HCT116 (cell line): ENCODE results near the gene IFRD2.

Experiments
- CEBPB ChIP-seq: IDR thresholded peaks from 2 replicates; pipeline ENCODE4 v1.6.1; 2012; ENCODE audit warnings: low read depth
- EZH2 ChIP-seq: fragments of 200-600 bp; sonication (generic); IDR thresholded peaks from 2 replicates; pipeline ENCODE4 v1.6.1; 2017; ENCODE audit warnings: antibody characterized with exemption, mixed run types
- EZH2phosphoT487 ChIP-seq: fragments of 200-600 bp; IDR thresholded peaks from 2 replicates; pipeline ENCODE4 v1.6.1; 2018; ENCODE audit warnings: antibody characterized with exemption, borderline replicate concordance
- FOSL1 ChIP-seq: IDR thresholded peaks from 2 replicates; pipeline ENCODE4 v1.6.1; 2012; ENCODE audit warnings: low read depth
- JUND ChIP-seq: IDR thresholded peaks from 2 replicates; pipeline ENCODE4 v1.6.1; 2012
- POLR2A ChIP-seq: IDR thresholded peaks from 2 replicates; pipeline ENCODE4 v1.7.0; 2011; ENCODE audit warnings: borderline replicate concordance; ENCODE audit not compliant: insufficient read depth, insufficient read length; ENCODE audit errors: extremely low read depth
- RAD21 ChIP-seq: IDR thresholded peaks from 2 replicates; pipeline ENCODE4 v1.6.1; 2012; ENCODE audit warnings: low read depth, mild to moderate bottlenecking
- YY1 ChIP-seq: IDR thresholded peaks from 2 replicates; pipeline ENCODE4 v1.6.1; 2011; ENCODE audit warnings: low read length, low read depth, moderate library complexity, mild to moderate bottlenecking; ENCODE audit not compliant: insufficient replicate concordance; ENCODE audit errors: extremely low read depth
- ZBTB33 ChIP-seq: IDR thresholded peaks from 2 replicates; pipeline ENCODE4 v1.6.1; 2011; ENCODE audit warnings: mild to moderate bottlenecking, low read length, moderate library complexity; ENCODE audit not compliant: insufficient replicate concordance; ENCODE audit errors: extremely low read depth
- ZNF274 ChIP-seq: fragments of 200-500 bp; sonication (Bioruptor generic); IDR thresholded peaks from 2 replicates; pipeline ENCODE4 v1.6.1; 2014; ENCODE audit warnings: mild to moderate bottlenecking, low read depth, low read length, inconsistent platforms
- TF ChIP-seq, protein P1 (sequence below), 3 experiments: fragments of 200-600 bp in 1 of 3; sonication (generic) in 1 of 3; IDR thresholded peaks in 2 of 3; conservative IDR thresholded peaks in 1 of 3; 2 replicates each; pipeline ENCODE4 v1.5.1; 2012 to 2017; ENCODE audit warnings: low read depth in 2 of 3, low read length in 2 of 3, antibody characterized with exemption in 1 of 3, borderline replicate concordance in 1 of 3, control low read depth in 1 of 3, mild to moderate bottlenecking in 1 of 3, mixed read lengths in 1 of 3, mixed run types in 1 of 3, moderate library complexity in 1 of 3; ENCODE audit not compliant: insufficient read depth in 1 of 3
- TF ChIP-seq, protein P2 (sequence below): IDR thresholded peaks from 2 replicates; pipeline ENCODE4 v1.6.1; 2012; ENCODE audit warnings: low read depth

GRCh38 chr3:50269977-50270413 is 22.2 kb downstream of the IFRD2 start:
- TF ChIP-seq, protein P1, sequence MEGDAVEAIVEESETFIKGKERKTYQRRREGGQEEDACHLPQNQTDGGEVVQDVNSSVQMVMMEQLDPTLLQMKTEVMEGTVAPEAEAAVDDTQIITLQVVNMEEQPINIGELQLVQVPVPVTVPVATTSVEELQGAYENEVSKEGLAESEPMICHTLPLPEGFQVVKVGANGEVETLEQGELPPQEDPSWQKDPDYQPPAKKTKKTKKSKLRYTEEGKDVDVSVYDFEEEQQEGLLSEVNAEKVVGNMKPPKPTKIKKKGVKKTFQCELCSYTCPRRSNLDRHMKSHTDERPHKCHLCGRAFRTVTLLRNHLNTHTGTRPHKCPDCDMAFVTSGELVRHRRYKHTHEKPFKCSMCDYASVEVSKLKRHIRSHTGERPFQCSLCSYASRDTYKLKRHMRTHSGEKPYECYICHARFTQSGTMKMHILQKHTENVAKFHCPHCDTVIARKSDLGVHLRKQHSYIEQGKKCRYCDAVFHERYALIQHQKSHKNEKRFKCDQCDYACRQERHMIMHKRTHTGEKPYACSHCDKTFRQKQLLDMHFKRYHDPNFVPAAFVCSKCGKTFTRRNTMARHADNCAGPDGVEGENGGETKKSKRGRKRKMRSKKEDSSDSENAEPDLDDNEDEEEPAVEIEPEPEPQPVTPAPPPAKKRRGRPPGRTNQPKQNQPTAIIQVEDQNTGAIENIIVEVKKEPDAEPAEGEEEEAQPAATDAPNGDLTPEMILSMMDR (IDR thresholded peaks at IDR 0.05 in 2 of 3, conservative IDR thresholded peaks at IDR 0.05 in 1 of 3; ENCODE audit: borderline replicate concordance in 1 of 3, insufficient read depth in 1 of 3, low read depth in 2 of 3, low read length in 2 of 3), result no peak
- TF ChIP-seq ZNF274 (no peak), ZBTB33 (no peak), POLR2A (no peak), EZH2phosphoT487 (no peak), CEBPB (no peak), YY1 (no peak), RAD21 (no peak), FOSL1 (no peak), EZH2 (no peak), JUND (no peak)
- TF ChIP-seq, protein P2, sequence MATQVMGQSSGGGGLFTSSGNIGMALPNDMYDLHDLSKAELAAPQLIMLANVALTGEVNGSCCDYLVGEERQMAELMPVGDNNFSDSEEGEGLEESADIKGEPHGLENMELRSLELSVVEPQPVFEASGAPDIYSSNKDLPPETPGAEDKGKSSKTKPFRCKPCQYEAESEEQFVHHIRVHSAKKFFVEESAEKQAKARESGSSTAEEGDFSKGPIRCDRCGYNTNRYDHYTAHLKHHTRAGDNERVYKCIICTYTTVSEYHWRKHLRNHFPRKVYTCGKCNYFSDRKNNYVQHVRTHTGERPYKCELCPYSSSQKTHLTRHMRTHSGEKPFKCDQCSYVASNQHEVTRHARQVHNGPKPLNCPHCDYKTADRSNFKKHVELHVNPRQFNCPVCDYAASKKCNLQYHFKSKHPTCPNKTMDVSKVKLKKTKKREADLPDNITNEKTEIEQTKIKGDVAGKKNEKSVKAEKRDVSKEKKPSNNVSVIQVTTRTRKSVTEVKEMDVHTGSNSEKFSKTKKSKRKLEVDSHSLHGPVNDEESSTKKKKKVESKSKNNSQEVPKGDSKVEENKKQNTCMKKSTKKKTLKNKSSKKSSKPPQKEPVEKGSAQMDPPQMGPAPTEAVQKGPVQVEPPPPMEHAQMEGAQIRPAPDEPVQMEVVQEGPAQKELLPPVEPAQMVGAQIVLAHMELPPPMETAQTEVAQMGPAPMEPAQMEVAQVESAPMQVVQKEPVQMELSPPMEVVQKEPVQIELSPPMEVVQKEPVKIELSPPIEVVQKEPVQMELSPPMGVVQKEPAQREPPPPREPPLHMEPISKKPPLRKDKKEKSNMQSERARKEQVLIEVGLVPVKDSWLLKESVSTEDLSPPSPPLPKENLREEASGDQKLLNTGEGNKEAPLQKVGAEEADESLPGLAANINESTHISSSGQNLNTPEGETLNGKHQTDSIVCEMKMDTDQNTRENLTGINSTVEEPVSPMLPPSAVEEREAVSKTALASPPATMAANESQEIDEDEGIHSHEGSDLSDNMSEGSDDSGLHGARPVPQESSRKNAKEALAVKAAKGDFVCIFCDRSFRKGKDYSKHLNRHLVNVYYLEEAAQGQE, result no peak
